T47D (cell line): ENCODE measurements around the gene SHISA9.
A peak's percentile ranks its signal among the peaks of the same experiment; 100 is the strongest.
"Not testable (repeated sequence)": the region's sequence is repeated elsewhere in the genome, so short reads cannot be mapped to it uniquely, and the experiment has no call there.

Experiments used
- DNase-seq, 2 experiments: peaks; one replicate each; pipeline versions ENCODE4 v3.0.0 to v3.0.0-alpha.2; 2011 to 2012; ENCODE audit warnings: low read depth in 1 of 2, low spot score in 1 of 2
- JUND ChIP-seq: IDR thresholded peaks from 2 replicates; pipeline ENCODE4 v1.6.1; 2012; ENCODE audit warnings: low read depth
- in situ Hi-C: cut with HindIII; loops from 2 replicates; pipeline ENCODE4 v1.10.0; 2016; ENCODE audit warnings: low sequenced_read_pairs, low pct_unique_long_range_greater_than_20kb

The SHISA9 gene

GRCh38 chr16:12903407-12904328, 2.3 kb downstream of the SHISA9 start:
- in situ Hi-C loops, result no loop called here
- TF ChIP-seq JUND, result no peak
- DNase-seq, result no peak

- no peak for DNase-seq
- in situ Hi-C loops, result no loop called here
- TF ChIP-seq JUND, result no peak
Observed at GRCh38 chr16:12904329-12904671, 2.9 kb downstream of the SHISA9 start.

GRCh38 chr16:12906271-12906670, 4.9 kb downstream of the SHISA9 start:
- no peak for TF ChIP-seq JUND
- in situ Hi-C loops, result no loop called here

GRCh38 chr16:12906765-12907516, 5.5 kb downstream of the SHISA9 start:
- in situ Hi-C loops, result no loop called here
- TF ChIP-seq JUND, result no peak
- no peak for DNase-seq

More at GRCh38 chr16:12906271-12906670, 4.9 kb downstream of the SHISA9 start:
- no peak for DNase-seq

GRCh38 chr16:12907670-12908233, 6.4 kb downstream of the SHISA9 start:
- in situ Hi-C loops, result no loop called here
- DNase-seq, result peak in 1 of 2 experiments; percentile 19
- no peak for TF ChIP-seq JUND

GRCh38 chr16:12917246-12917645, 15.8 kb downstream of the SHISA9 start:
- in situ Hi-C loops, result no loop called here
- no peak for TF ChIP-seq JUND
- DNase-seq, result no peak

- DNase-seq, result no peak
- no peak for TF ChIP-seq JUND
- in situ Hi-C loops, result no loop called here
Observed at GRCh38 chr16:12917653-12918052, 16.3 kb downstream of the SHISA9 start.

GRCh38 chr16:12920739-12921138, 19.3 kb downstream of the SHISA9 start:
- TF ChIP-seq JUND, result no peak
- DNase-seq, result no peak
- in situ Hi-C loops, result no loop called here

- in situ Hi-C loops, DNase-seq: not testable (repeated sequence)
Observed at GRCh38 chr16:12923640-12924039, 22.2 kb downstream of the SHISA9 start.

GRCh38 chr16:12925026-12925800, 23.8 kb downstream of the SHISA9 start:
- in situ Hi-C loops, result no loop called here
- TF ChIP-seq JUND, result no peak
- DNase-seq, result no peak

- TF ChIP-seq JUND, result no peak
- in situ Hi-C loops, result no loop called here
- DNase-seq, result no peak
Observed at GRCh38 chr16:12927591-12927990, 26.2 kb downstream of the SHISA9 start.

- TF ChIP-seq JUND, result no peak
- no peak for DNase-seq
- in situ Hi-C loops, result no loop called here
Observed at GRCh38 chr16:12930881-12931280, 29.5 kb downstream of the SHISA9 start.

- no peak for TF ChIP-seq JUND
- no peak for DNase-seq
- in situ Hi-C loops, result no loop called here
Observed at GRCh38 chr16:12936391-12936790, 35.0 kb downstream of the SHISA9 start.
